Liver (tissue), 9 donors: Measurements from ENCODE around the gene GRXCR2. TPM values are rescaled to one million over a fixed set of nuclear protein-coding genes. Genes with fewer than 3 reads are reported as not detected.
"Not testable (repeated sequence)": the region's sequence is repeated elsewhere in the genome, so short reads cannot be mapped to it uniquely, and the experiment has no call there.

ENCODE experiments used
- DNase-seq: peaks from one replicate; pipeline ENCODE4 v3.0.0-alpha.2; 2017; ENCODE audit warnings: low spot score
- H3K27ac ChIP-seq, 2 donors: one replicate each; pipeline ENCODE4 v1.7.0; 2013; ENCODE audit warnings: inconsistent platforms in 2 of 2, low read length in 2 of 2, control low read depth in 1 of 2, low read depth in 1 of 2, mild to moderate bottlenecking in 1 of 2
- H3K27me3 ChIP-seq, 4 donors: one replicate each; pipeline versions ENCODE4 v1.6.1 to v1.7.0; 2013; ENCODE audit warnings: low read length in 3 of 4, inconsistent platforms in 1 of 4, mild to moderate bottlenecking in 1 of 4, moderate library complexity in 1 of 4; ENCODE audit not compliant: control insufficient read depth in 4 of 4, insufficient read depth in 4 of 4
- H3K36me3 ChIP-seq, 4 donors: one replicate each; pipeline versions ENCODE4 v1.6.1 to v1.7.0; 2013; ENCODE audit warnings: low read length in 3 of 4, mild to moderate bottlenecking in 3 of 4, low read depth in 1 of 4, moderate library complexity in 1 of 4; ENCODE audit not compliant: control insufficient read depth in 4 of 4, insufficient read depth in 3 of 4
- H3K4me1 ChIP-seq, 4 donors: one replicate each; pipeline versions ENCODE4 v1.6.1 to v1.7.0; 2013; ENCODE audit warnings: low read length in 3 of 4, mild to moderate bottlenecking in 3 of 4, moderate library complexity in 1 of 4; ENCODE audit not compliant: control insufficient read depth in 4 of 4, insufficient read depth in 4 of 4
- H3K4me3 ChIP-seq, 3 donors: one replicate each; pipeline versions ENCODE4 v1.6.1 to v1.7.0; 2013; ENCODE audit warnings: low read length in 3 of 3, control low read depth in 1 of 3, low read depth in 1 of 3, mild to moderate bottlenecking in 1 of 3
- H3K9ac ChIP-seq, 2 donors: one replicate each; pipeline ENCODE4 v1.7.0; 2013; ENCODE audit warnings: low read length in 2 of 2, mild to moderate bottlenecking in 2 of 2, moderate library complexity in 2 of 2, control low read depth in 1 of 2, low read depth in 1 of 2
- H3K9me3 ChIP-seq, 4 donors: one replicate each; pipeline versions ENCODE4 v1.6.1 to v1.7.0; 2013; ENCODE audit warnings: low read length in 3 of 4; ENCODE audit not compliant: control insufficient read depth in 4 of 4
- CTCF ChIP-seq: fragments of 150-350 bp; IDR thresholded peaks from 2 replicates; pipeline ENCODE4 v1.5.1; 2017; ENCODE audit warnings: improper control_type of control experiment, low read depth, low read length; ENCODE audit not compliant: missing input control
- EGR1 ChIP-seq, 2 donors: IDR thresholded peaks; 2 replicates each; pipeline ENCODE4 v1.6.1; 2016 to 2018; ENCODE audit warnings: antibody characterized with exemption in 2 of 2, low read depth in 2 of 2
- FOXA1 ChIP-seq: IDR thresholded peaks from 2 replicates; pipeline ENCODE4 v1.6.1; 2016; ENCODE audit warnings: antibody characterized with exemption
- FOXA2 ChIP-seq: IDR thresholded peaks from 2 replicates; pipeline ENCODE4 v1.6.1; 2016; ENCODE audit warnings: antibody characterized with exemption
- GABPA ChIP-seq, 2 donors: IDR thresholded peaks in 1 of 2; conservative IDR thresholded peaks in 1 of 2; 2 replicates each; pipeline ENCODE4 v1.6.1; 2016; ENCODE audit warnings: antibody characterized with exemption in 2 of 2, mild to moderate bottlenecking in 1 of 2, moderate library complexity in 1 of 2
- HNF4A ChIP-seq, 2 donors: conservative IDR thresholded peaks; 2 replicates each; pipeline ENCODE4 v1.6.1; 2016; ENCODE audit warnings: antibody characterized with exemption in 2 of 2, mild to moderate bottlenecking in 2 of 2
- HNF4G ChIP-seq: IDR thresholded peaks from 2 replicates; pipeline ENCODE4 v1.6.1; 2016; ENCODE audit warnings: antibody characterized with exemption
- JUND ChIP-seq, 2 donors: IDR thresholded peaks; 2 replicates each; pipeline ENCODE4 v1.6.1; 2016; ENCODE audit warnings: antibody characterized with exemption in 2 of 2
- NR2F2 ChIP-seq: IDR thresholded peaks from 2 replicates; pipeline ENCODE4 v1.6.1; 2016; ENCODE audit warnings: antibody characterized with exemption
- RAD21 ChIP-seq, 2 donors: IDR thresholded peaks; 2 replicates each; pipeline ENCODE4 v1.6.1; 2016; ENCODE audit warnings: antibody characterized with exemption in 2 of 2, mild to moderate bottlenecking in 2 of 2
- RXRA ChIP-seq, 2 donors: IDR thresholded peaks; 2 replicates each; pipeline ENCODE4 v1.6.1; 2017 to 2018; ENCODE audit warnings: antibody characterized with exemption in 2 of 2, mild to moderate bottlenecking in 1 of 2
- SP1 ChIP-seq: IDR thresholded peaks from 2 replicates; pipeline ENCODE4 v1.6.1; 2018; ENCODE audit warnings: antibody characterized with exemption, mild to moderate bottlenecking
- YY1 ChIP-seq: IDR thresholded peaks from 2 replicates; pipeline ENCODE4 v1.6.1; 2016; ENCODE audit warnings: antibody characterized with exemption, mild to moderate bottlenecking
- WGBS: extraction: QIAGEN DNeasy Blood & Tissue Kit; methylation state at CpG from one replicate; pipeline ENCODE4 v1.1.7; 2013; 5-methylcytosine and 5-hydroxymethylcytosine counted together
- polyA plus RNA-seq, 2 donors: library from polyadenylated mRNA; stranded (reverse) in 1 of 2; unstranded in 1 of 2; fragments of 200-250 nt in 1 of 2; fragments of >200 nt in 1 of 2; fragmentation: Nextera tagmentation in 1 of 2; extraction: Ambion mirVana in 1 of 2; gene quantifications; one replicate each; pipeline versions ENCODE4 v1.2.1 to v1.2.3, GENCODE V29; 2013 to 2015
- total RNA-seq, 2 donors: library from RNA; depleted of rRNA; stranded (reverse); fragments of >200 nt; gene quantifications; one replicate each; pipeline ENCODE4 v1.2.3, GENCODE V29; 2014
- TF ChIP-seq, protein P1 (sequence below): IDR thresholded peaks from 2 replicates; pipeline ENCODE4 v1.6.1; 2016; ENCODE audit warnings: antibody characterized with exemption
- TF ChIP-seq, protein P2 (sequence below): IDR thresholded peaks from 2 replicates; pipeline ENCODE4 v1.6.1; 2016; ENCODE audit warnings: antibody characterized with exemption
- TF ChIP-seq, protein P3 (sequence below): IDR thresholded peaks from 2 replicates; pipeline ENCODE4 v1.6.1; 2016; ENCODE audit warnings: antibody characterized with exemption, mild to moderate bottlenecking
- donor health status: healthy.
- donor health status: healthy.
- donor health status: healthy.
- donor health status: healthy.
- donor health status: healthy.

Gene GRXCR2
- total and polyA plus RNA-seq, 4 donors, result not detected

DNA sequence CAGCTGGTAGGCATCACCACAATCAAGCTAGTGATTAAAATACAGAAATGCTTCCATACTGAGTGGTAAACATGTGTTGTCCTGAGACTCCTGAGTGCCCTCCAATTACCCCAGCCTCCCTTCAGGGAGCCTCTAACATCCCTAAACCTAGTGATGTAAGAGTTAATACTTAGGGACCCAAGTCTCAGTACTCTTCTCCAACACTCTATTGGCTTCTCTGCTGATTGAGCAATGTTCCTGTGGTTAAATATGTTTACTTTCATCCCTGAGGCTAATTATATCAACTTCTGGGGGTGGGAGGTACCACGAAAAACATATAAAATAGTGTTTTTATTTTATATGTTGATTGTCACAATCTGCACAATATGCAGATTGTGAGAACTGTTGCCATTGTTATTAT lies 5.0 kb downstream of the GRXCR2 start:
- H3K27me3 ChIP-seq, result peaks cover 0 to 5% (median 0%) of the 10 kb centered on the region in 4 donors
- no peaks in the 10 kb centered on the region for H3K4me1 ChIP-seq
- no peak for DNase-seq
- H3K36me3 ChIP-seq, result no peaks in the 10 kb centered on the region
- no peak overlapping the region for H3K4me3 ChIP-seq
- TF ChIP-seq FOXA2 (no peak), CTCF (no peak), EGR1 (IDR thresholded peaks at IDR 0.05; ENCODE audit: low read depth in 2 of 2) (no peak), HNF4A (conservative IDR thresholded peaks at IDR 0.05) (no peak), NR2F2 (no peak), SP1 (no peak), JUND (IDR thresholded peaks at IDR 0.05) (no peak)
- TF ChIP-seq, protein P1, sequence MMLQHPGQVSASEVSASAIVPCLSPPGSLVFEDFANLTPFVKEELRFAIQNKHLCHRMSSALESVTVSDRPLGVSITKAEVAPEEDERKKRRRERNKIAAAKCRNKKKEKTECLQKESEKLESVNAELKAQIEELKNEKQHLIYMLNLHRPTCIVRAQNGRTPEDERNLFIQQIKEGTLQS, result no peak
- TF ChIP-seq, protein P2, sequence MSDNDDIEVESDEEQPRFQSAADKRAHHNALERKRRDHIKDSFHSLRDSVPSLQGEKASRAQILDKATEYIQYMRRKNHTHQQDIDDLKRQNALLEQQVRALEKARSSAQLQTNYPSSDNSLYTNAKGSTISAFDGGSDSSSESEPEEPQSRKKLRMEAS, result no peak
- WGBS, result 16% methylated on average over 1 of the region's 1 CpG
- H3K9ac ChIP-seq, result no peak overlapping the region
- no peaks in the 10 kb centered on the region for H3K9me3 ChIP-seq
- no peak overlapping the region for H3K27ac ChIP-seq

DNA sequence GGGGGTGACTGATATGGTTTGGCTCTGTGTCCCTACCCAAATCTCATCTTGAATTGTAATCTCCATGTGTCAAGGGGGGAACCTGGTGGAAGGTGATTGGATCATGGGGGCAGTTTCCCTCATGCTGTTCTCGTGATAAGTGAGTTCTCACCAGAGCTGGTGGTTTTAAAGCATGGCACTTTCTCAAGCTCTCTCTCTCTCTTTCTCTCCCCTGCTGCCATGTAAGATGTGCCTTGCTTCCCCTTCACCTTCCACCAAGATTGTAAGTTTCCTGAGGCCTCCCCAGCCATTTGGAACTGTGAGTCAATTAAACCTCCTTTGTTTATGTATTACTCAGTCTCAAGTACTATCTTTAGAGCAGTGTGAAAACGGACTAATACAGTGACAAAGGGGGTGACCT lies 8.4 kb downstream of the GRXCR2 start:
- not testable (repeated sequence) for H3K9ac ChIP-seq

GRCh38 chr5:145863003-145863402 lies 9.8 kb downstream of the GRXCR2 start:
- TF ChIP-seq SP1 (no peak), CTCF (no peak), YY1 (no peak), JUND (IDR thresholded peaks at IDR 0.05) (no peak), NR2F2 (no peak), RXRA (IDR thresholded peaks at IDR 0.05) (no peak), GABPA (IDR thresholded peaks at IDR 0.05 in 1 of 2, conservative IDR thresholded peaks at IDR 0.05 in 1 of 2) (no peak), EGR1 (IDR thresholded peaks at IDR 0.05; ENCODE audit: low read depth in 2 of 2) (no peak), RAD21 (IDR thresholded peaks at IDR 0.05) (no peak), FOXA1 (no peak), HNF4G (no peak)
- TF ChIP-seq, protein P3, sequence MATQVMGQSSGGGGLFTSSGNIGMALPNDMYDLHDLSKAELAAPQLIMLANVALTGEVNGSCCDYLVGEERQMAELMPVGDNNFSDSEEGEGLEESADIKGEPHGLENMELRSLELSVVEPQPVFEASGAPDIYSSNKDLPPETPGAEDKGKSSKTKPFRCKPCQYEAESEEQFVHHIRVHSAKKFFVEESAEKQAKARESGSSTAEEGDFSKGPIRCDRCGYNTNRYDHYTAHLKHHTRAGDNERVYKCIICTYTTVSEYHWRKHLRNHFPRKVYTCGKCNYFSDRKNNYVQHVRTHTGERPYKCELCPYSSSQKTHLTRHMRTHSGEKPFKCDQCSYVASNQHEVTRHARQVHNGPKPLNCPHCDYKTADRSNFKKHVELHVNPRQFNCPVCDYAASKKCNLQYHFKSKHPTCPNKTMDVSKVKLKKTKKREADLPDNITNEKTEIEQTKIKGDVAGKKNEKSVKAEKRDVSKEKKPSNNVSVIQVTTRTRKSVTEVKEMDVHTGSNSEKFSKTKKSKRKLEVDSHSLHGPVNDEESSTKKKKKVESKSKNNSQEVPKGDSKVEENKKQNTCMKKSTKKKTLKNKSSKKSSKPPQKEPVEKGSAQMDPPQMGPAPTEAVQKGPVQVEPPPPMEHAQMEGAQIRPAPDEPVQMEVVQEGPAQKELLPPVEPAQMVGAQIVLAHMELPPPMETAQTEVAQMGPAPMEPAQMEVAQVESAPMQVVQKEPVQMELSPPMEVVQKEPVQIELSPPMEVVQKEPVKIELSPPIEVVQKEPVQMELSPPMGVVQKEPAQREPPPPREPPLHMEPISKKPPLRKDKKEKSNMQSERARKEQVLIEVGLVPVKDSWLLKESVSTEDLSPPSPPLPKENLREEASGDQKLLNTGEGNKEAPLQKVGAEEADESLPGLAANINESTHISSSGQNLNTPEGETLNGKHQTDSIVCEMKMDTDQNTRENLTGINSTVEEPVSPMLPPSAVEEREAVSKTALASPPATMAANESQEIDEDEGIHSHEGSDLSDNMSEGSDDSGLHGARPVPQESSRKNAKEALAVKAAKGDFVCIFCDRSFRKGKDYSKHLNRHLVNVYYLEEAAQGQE, result no peak
- TF ChIP-seq, protein P1, result no peak
- TF ChIP-seq, protein P2, result no peak
- peaks cover 0 to 5% (median 0%) of the 10 kb centered on the region in 4 donors for H3K27me3 ChIP-seq
- no peak overlapping the region for H3K4me3 ChIP-seq
- no peaks in the 10 kb centered on the region for H3K36me3 ChIP-seq
- no peak overlapping the region for H3K9ac ChIP-seq
- WGBS, result 73% methylated on average over 3 of the region's 3 CpGs
- no peaks in the 10 kb centered on the region for H3K4me1 ChIP-seq
- DNase-seq, result no peak
- H3K9me3 ChIP-seq, result no peaks in the 10 kb centered on the region
- no peak overlapping the region for H3K27ac ChIP-seq

More for the DNA sequence above, 8.4 kb downstream of the GRXCR2 start:
- H3K27me3 ChIP-seq, H3K27ac ChIP-seq, H3K36me3 ChIP-seq, DNase-seq, H3K4me1 ChIP-seq, H3K9me3 ChIP-seq, H3K4me3 ChIP-seq: not testable (repeated sequence)
- WGBS, result 83% methylated on average over 2 of the region's 2 CpGs
